Measurements from ENCODE around the gene DNAJC11.

The DNAJC11 gene

GRCh38 chr1:6588128-6588892, 113.3 kb downstream of the DNAJC11 start:
- Histone ChIP-seq H2AFZ (no peak overlapping the region), H3K36me3 (ENCODE audit: control insufficient read depth, insufficient read depth, low read length) (no peaks in the 10 kb centered on the region), H3K9me3 (ENCODE audit: control insufficient read depth, low read length) (no peaks in the 10 kb centered on the region), H3K4me2 (ENCODE audit: low read length) (no peak overlapping the region), H3K4me3 (ENCODE audit: low read depth, low read length) (no peak overlapping the region), H3K27me3 (ENCODE audit: control insufficient read depth, insufficient read depth, low read length) (no peaks in the 10 kb centered on the region), H3K4me1 (peaks cover 2% of the 10 kb centered on the region), H3K27ac (no peak overlapping the region), H3K9ac (no peak overlapping the region), H3K79me2 (no peaks in the 10 kb centered on the region)
- no peak for TF ChIP-seq CTCF (IDR thresholded peaks at IDR 0.05)

GRCh38 chr1:6587261-6588005, 114.2 kb downstream of the DNAJC11 start:
- Histone ChIP-seq H3K9ac (no peak overlapping the region), H3K4me1 (peaks cover 2% of the 10 kb centered on the region)

GRCh38 chr1:6586404-6586816, 115.2 kb downstream of the DNAJC11 start:
- no peaks in the 10 kb centered on the region for H3K36me3 ChIP-seq (ENCODE audit: control insufficient read depth, insufficient read depth, low read length)
- no peaks in the 10 kb centered on the region for H3K27me3 ChIP-seq (ENCODE audit: control insufficient read depth, insufficient read depth, low read length)
- H3K4me2 ChIP-seq (ENCODE audit: low read length), result no peak overlapping the region
- H3K4me3 ChIP-seq (ENCODE audit: low read depth, low read length), result no peak overlapping the region
- H3K79me2 ChIP-seq, result no peaks in the 10 kb centered on the region
- no peaks in the 10 kb centered on the region for H3K9me3 ChIP-seq (ENCODE audit: control insufficient read depth, low read length)
- no peak overlapping the region for H3K27ac ChIP-seq
- no peak overlapping the region for H3K9ac ChIP-seq
- no peak overlapping the region for H2AFZ ChIP-seq
- H3K4me1 ChIP-seq, result peaks cover 2% of the 10 kb centered on the region
- TF ChIP-seq CTCF (IDR thresholded peaks at IDR 0.05), result no peak

More at GRCh38 chr1:6587261-6588005, 114.2 kb downstream of the DNAJC11 start:
- TF ChIP-seq CTCF (IDR thresholded peaks at IDR 0.05), result no peak
- Histone ChIP-seq H3K36me3 (ENCODE audit: control insufficient read depth, insufficient read depth, low read length) (no peaks in the 10 kb centered on the region), H3K9me3 (ENCODE audit: control insufficient read depth, low read length) (no peaks in the 10 kb centered on the region), H3K27ac (no peak overlapping the region), H3K4me3 (ENCODE audit: low read depth, low read length) (no peak overlapping the region), H2AFZ (no peak overlapping the region), H3K27me3 (ENCODE audit: control insufficient read depth, insufficient read depth, low read length) (no peaks in the 10 kb centered on the region), H3K79me2 (no peaks in the 10 kb centered on the region), H3K4me2 (ENCODE audit: low read length) (no peak overlapping the region)

- Histone ChIP-seq H3K9me3 (ENCODE audit: control insufficient read depth, low read length) (no peaks in the 10 kb centered on the region), H3K4me1 (peaks cover 2% of the 10 kb centered on the region), H3K27me3 (ENCODE audit: control insufficient read depth, insufficient read depth, low read length) (no peaks in the 10 kb centered on the region), H3K36me3 (ENCODE audit: control insufficient read depth, insufficient read depth, low read length) (no peaks in the 10 kb centered on the region), H3K4me2 (ENCODE audit: low read length) (no peak overlapping the region), H3K9ac (no peak overlapping the region), H3K27ac (no peak overlapping the region), H3K79me2 (no peaks in the 10 kb centered on the region), H3K4me3 (ENCODE audit: low read depth, low read length) (no peak overlapping the region), H2AFZ (no peak overlapping the region)
- no peak for TF ChIP-seq CTCF (IDR thresholded peaks at IDR 0.05)
These were observed 115.8 kb downstream of the DNAJC11 start for GRCh38 chr1:6585841-6586240.
